Erythroblast (primary cell): Measurements from ENCODE around the gene TENT5C.

Experiments used
- GATA1 ChIP-seq: IDR thresholded peaks from 2 replicates; pipeline ENCODE4 v1.6.1; 2011; ENCODE audit warnings: low read depth, mild to moderate bottlenecking, control low read depth, low read length, moderate library complexity
- POLR2A ChIP-seq: IDR thresholded peaks from 2 replicates; pipeline ENCODE4 v1.6.1; 2011; ENCODE audit warnings: mild to moderate bottlenecking, low read length

- TF ChIP-seq POLR2A (no peak), GATA1 (no peak)
These were observed 47.3 kb downstream of the TENT5C start for GRCh38 chr1:117653195-117653594.
